Keratinocyte (primary cell): ENCODE results near the gene PCK2. TPM values are rescaled to one million over a fixed set of nuclear protein-coding genes. Genes with fewer than 3 reads are reported as not detected.

Source experiments
- DNase-seq: peaks from one replicate; pipeline ENCODE4 v3.0.0-alpha.2; 2011; ENCODE audit warnings: low read depth, missing footprints, low spot score
- FAIRE-seq: peaks from 2 replicates; lab custom pipeline; 2011; peaks lifted over from hg19 to GRCh38; lab: Jason Lieb, UNC
- H2AFZ ChIP-seq: 2 replicates; pipeline ENCODE4 v1.6.0; 2012; ENCODE audit warnings: low read length, control low read depth, inconsistent platforms; ENCODE audit not compliant: control insufficient read depth
- H3K27ac ChIP-seq: 2 replicates; pipeline ENCODE4 v1.5.1; 2011; ENCODE audit warnings: low read length; ENCODE audit not compliant: control insufficient read depth, insufficient read depth
- H3K27me3 ChIP-seq: 3 replicates; pipeline ENCODE4 v1.6.0; 2011; ENCODE audit warnings: low read length; ENCODE audit not compliant: control insufficient read depth, insufficient read depth; ENCODE audit errors: extremely low read depth
- H3K36me3 ChIP-seq, 2 experiments: 2 replicates in 1 of 2; 3 replicates in 1 of 2; pipeline ENCODE4 v1.5.1; 2011; ENCODE audit warnings: low read length in 2 of 2, mild to moderate bottlenecking in 1 of 2; ENCODE audit not compliant: control insufficient read depth in 2 of 2, insufficient read depth in 2 of 2; ENCODE audit errors: extremely low read depth in 1 of 2
- H3K4me1 ChIP-seq: 3 replicates; pipeline ENCODE4 v1.5.1; 2011; ENCODE audit warnings: low read length; ENCODE audit not compliant: control insufficient read depth, insufficient read depth; ENCODE audit errors: extremely low read depth
- H3K4me2 ChIP-seq: 3 replicates; pipeline ENCODE4 v1.6.0; 2011; ENCODE audit warnings: low read depth, low read length; ENCODE audit not compliant: control insufficient read depth, insufficient read depth; ENCODE audit errors: extremely low read depth
- H3K4me3 ChIP-seq, 3 experiments: fragments of 200-600 bp in 1 of 3; sonication (generic) in 1 of 3; 2 replicates in 2 of 3; 3 replicates in 1 of 3; pipeline ENCODE4 v1.5.1; 2011 to 2016; ENCODE audit warnings: low read length in 3 of 3, mild to moderate bottlenecking in 3 of 3, control low read depth in 2 of 3, inconsistent platforms in 1 of 3, low read depth in 1 of 3, mixed read lengths in 1 of 3, mixed run types in 1 of 3, moderate library complexity in 1 of 3; ENCODE audit not compliant: control insufficient read depth in 2 of 3, insufficient read depth in 2 of 3; ENCODE audit errors: extremely low read depth in 1 of 3
- H3K79me2 ChIP-seq: 2 replicates; pipeline ENCODE4 v1.6.0; 2012; ENCODE audit warnings: low read length; ENCODE audit not compliant: control insufficient read depth, insufficient read depth
- H3K9ac ChIP-seq: 3 replicates; pipeline ENCODE4 v1.6.0; 2011; ENCODE audit warnings: low read length; ENCODE audit not compliant: control insufficient read depth, insufficient read depth; ENCODE audit errors: extremely low read depth
- H3K9me1 ChIP-seq: 3 replicates; pipeline ENCODE4 v1.6.0; 2011; ENCODE audit warnings: low read length; ENCODE audit not compliant: control insufficient read depth, insufficient read depth; ENCODE audit errors: extremely low read depth
- H3K9me3 ChIP-seq: 2 replicates; pipeline ENCODE4 v1.5.1; 2012; ENCODE audit warnings: low read depth, low read length; ENCODE audit not compliant: control insufficient read depth
- H4K20me1 ChIP-seq: 3 replicates; pipeline ENCODE4 v1.6.0; 2011; ENCODE audit warnings: low read length; ENCODE audit not compliant: control insufficient read depth, insufficient read depth; ENCODE audit errors: extremely low read depth
- CTCF ChIP-seq, 3 experiments: IDR thresholded peaks in 1 of 3; conservative IDR thresholded peaks in 1 of 3; optimal IDR thresholded peaks in 1 of 3; 2 replicates in 2 of 3; 3 replicates in 1 of 3; pipeline versions ENCODE3 to v1.5.1; 2011; ENCODE audit warnings: low read length in 3 of 3, mild to moderate bottlenecking in 3 of 3, moderate library complexity in 2 of 3, control low read depth in 1 of 3, inconsistent platforms in 1 of 3; ENCODE audit not compliant: insufficient read depth in 2 of 3; ENCODE audit errors: extremely low read depth in 1 of 3
- EZH2 ChIP-seq: IDR thresholded peaks from one replicate; pipeline ENCODE4 v1.6.1; 2012; ENCODE audit warnings: inconsistent platforms, mild to moderate bottlenecking, low read length, moderate library complexity
- dilution Hi-C: fragments of 300-500 bp; cut with MboI; formaldehyde crosslinking; loops from one replicate; pipeline ENCODE4 v1.7.0; 2020; ENCODE audit warnings: low sequenced_read_pairs; ENCODE audit not compliant: extremely low pct_ligation_motif_present
- polyA plus RNA-seq, 5 experiments: library from polyadenylated mRNA; depleted of rRNA in 3 of 5; stranded (reverse) in 3 of 5; stranded (forward) in 1 of 5; unstranded in 1 of 5; fragments of >200 nt; gene quantifications; 1 replicate in 1 of 5; 2 replicates in 3 of 5; 3 replicates in 1 of 5; pipeline versions ENCODE4 v1.2.1 to v1.2.3, GENCODE V29; 2011 to 2012; ENCODE audit warnings: missing spikeins in 2 of 5, low read depth in 1 of 5, low replicate concordance in 1 of 5

PCK2 gene
- polyA plus RNA-seq, 1 donor (not counting 4 experiments of a cell fraction or from before 2014, with no cell fraction given), result 16.6 TPM

- H2AFZ ChIP-seq, result peak overlapping the region; percentile 73
- H3K27me3 ChIP-seq, result no peaks in the 10 kb centered on the region
- H3K4me1 ChIP-seq, result peaks cover 31% of the 10 kb centered on the region
- no peaks in the 10 kb centered on the region for H3K9me3 ChIP-seq
- dilution Hi-C loops, result no loop called here
- peak overlapping the region; percentile 88 for H3K9ac ChIP-seq
- peak overlapping the region; percentile 81 to 88 (median 85) for H3K4me3 ChIP-seq
- no peaks in the 10 kb centered on the region for H4K20me1 ChIP-seq
- peaks cover 32% of the 10 kb centered on the region for H3K79me2 ChIP-seq
- DNase-seq (no peak), FAIRE-seq (no peak)
- peaks cover 2% of the 10 kb centered on the region for H3K9me1 ChIP-seq
- peaks cover 12 to 21% of the 10 kb centered on the region in 2 experiments for H3K36me3 ChIP-seq
- H3K27ac ChIP-seq, result peak overlapping the region; percentile 69
- peak overlapping the region; percentile 94 for H3K4me2 ChIP-seq
- TF ChIP-seq CTCF (optimal IDR thresholded peaks at IDR 0.05 in 1 of 3, IDR thresholded peaks at IDR 0.05 in 1 of 3, conservative IDR thresholded peaks at IDR 0.05 in 1 of 3; ENCODE audit: extremely low read depth in 1 of 3, insufficient read depth in 2 of 3, low read length in 3 of 3), result no peak
- TF ChIP-seq EZH2, result no peak
These were observed 42.8 kb downstream of the PCK2 start for GRCh38 chr14:24136684-24137528.

GRCh38 chr14:24137529-24138395 is 43.7 kb downstream of the PCK2 start:
- Histone ChIP-seq H2AFZ (no peak overlapping the region), H3K9ac (no peak overlapping the region), H4K20me1 (no peaks in the 10 kb centered on the region), H3K9me1 (peaks cover 2% of the 10 kb centered on the region), H3K36me3 (peaks cover 12 to 21% of the 10 kb centered on the region in 2 experiments), H3K27ac (no peak overlapping the region), H3K27me3 (no peaks in the 10 kb centered on the region), H3K79me2 (peaks cover 32% of the 10 kb centered on the region), H3K4me1 (peaks cover 28% of the 10 kb centered on the region), H3K9me3 (no peaks in the 10 kb centered on the region), H3K4me2 (no peak overlapping the region), H3K4me3 (no peak overlapping the region)
- FAIRE-seq (no peak), DNase-seq (no peak)
- dilution Hi-C loops, result no loop called here
- TF ChIP-seq CTCF (optimal IDR thresholded peaks at IDR 0.05 in 1 of 3, IDR thresholded peaks at IDR 0.05 in 1 of 3, conservative IDR thresholded peaks at IDR 0.05 in 1 of 3; ENCODE audit: extremely low read depth in 1 of 3, insufficient read depth in 2 of 3, low read length in 3 of 3) (no peak), EZH2 (no peak)
